Common myeloid progenitor, CD34-positive (primary cell): ENCODE results near the gene MMRN2.
A peak's percentile ranks its signal among the peaks of the same experiment; 100 is the strongest.

Experiments used
- CTCF ChIA-PET: fragments of 350-600 bp; sonication (Branson Sonifier 250); formaldehyde crosslinking; loops from one replicate; lab custom pipeline; 2021; ENCODE audit warnings: antibody characterized with exemption; lab: Charles Lee
- POLR2A ChIA-PET: fragments of 350-600 bp; sonication (Branson Sonifier 250); formaldehyde crosslinking; loops from one replicate; lab custom pipeline; 2021; ENCODE audit warnings: antibody characterized with exemption; lab: Charles Lee
- DNase-seq, 3 donors: peaks; one replicate each; pipeline versions ENCODE4 v3.0.0 to v3.0.0-alpha.2; 2013
- H3K27ac ChIP-seq, 2 experiments: 1 replicate in 1 of 2; 2 replicates in 1 of 2; pipeline ENCODE4 v1.7.0; 2013; ENCODE audit warnings: inconsistent platforms in 2 of 2, low read length in 2 of 2, mild to moderate bottlenecking in 2 of 2, low read depth in 1 of 2, moderate library complexity in 1 of 2; ENCODE audit not compliant: severe bottlenecking in 2 of 2, insufficient read depth in 1 of 2, poor library complexity in 1 of 2
- H3K27me3 ChIP-seq, 5 experiments: replicated peaks in 2 of 5; 1 replicate in 3 of 5; 2 replicates in 2 of 5; pipeline versions ENCODE4 v1.6.1 to v1.7.0; 2013; ENCODE audit warnings: low read length in 4 of 5, mild to moderate bottlenecking in 2 of 5, moderate library complexity in 2 of 5, inconsistent platforms in 1 of 5; ENCODE audit not compliant: insufficient read depth in 5 of 5, control insufficient read depth in 4 of 5
- H3K36me3 ChIP-seq, 4 experiments: 1 replicate in 2 of 4; 2 replicates in 2 of 4; pipeline versions ENCODE4 v1.6.1 to v1.7.0; 2013; ENCODE audit warnings: low read length in 3 of 4, control low read depth in 1 of 4, mild to moderate bottlenecking in 1 of 4; ENCODE audit not compliant: control insufficient read depth in 4 of 4, insufficient read depth in 4 of 4
- H3K4me1 ChIP-seq, 4 experiments: 1 replicate in 3 of 4; 2 replicates in 1 of 4; pipeline versions ENCODE4 v1.6.1 to v1.7.1; 2013; ENCODE audit warnings: low read length in 3 of 4, mild to moderate bottlenecking in 3 of 4, control low read depth in 1 of 4, inconsistent platforms in 1 of 4, moderate library complexity in 1 of 4; ENCODE audit not compliant: control insufficient read depth in 4 of 4, insufficient read depth in 4 of 4; ENCODE audit errors: control extremely low read depth in 1 of 4
- H3K4me3 ChIP-seq, 7 experiments: 1 replicate in 4 of 7; 2 replicates in 3 of 7; pipeline versions ENCODE4 v1.5.1 to v1.7.0; 2013; ENCODE audit warnings: mild to moderate bottlenecking in 7 of 7, low read length in 6 of 7, moderate library complexity in 6 of 7, inconsistent platforms in 2 of 7, low read depth in 2 of 7, control low read depth in 1 of 7; ENCODE audit not compliant: insufficient read depth in 4 of 7, control insufficient read depth in 1 of 7; ENCODE audit errors: extremely low read depth in 1 of 7
- H3K9me3 ChIP-seq, 5 experiments: 1 replicate in 4 of 5; 2 replicates in 1 of 5; pipeline versions ENCODE4 v1.6.1 to v1.7.1; 2013; ENCODE audit warnings: low read length in 4 of 5, mild to moderate bottlenecking in 2 of 5, inconsistent platforms in 1 of 5, low read depth in 1 of 5, moderate library complexity in 1 of 5; ENCODE audit not compliant: control insufficient read depth in 4 of 5, insufficient read depth in 2 of 5; ENCODE audit errors: control extremely low read depth in 1 of 5
- WGBS: methylation state at CpG from one replicate; pipeline ENCODE4 v1.1.5; 2013; ENCODE audit not compliant: insufficient coverage; 5-methylcytosine and 5-hydroxymethylcytosine counted together

Gene MMRN2

DNA sequence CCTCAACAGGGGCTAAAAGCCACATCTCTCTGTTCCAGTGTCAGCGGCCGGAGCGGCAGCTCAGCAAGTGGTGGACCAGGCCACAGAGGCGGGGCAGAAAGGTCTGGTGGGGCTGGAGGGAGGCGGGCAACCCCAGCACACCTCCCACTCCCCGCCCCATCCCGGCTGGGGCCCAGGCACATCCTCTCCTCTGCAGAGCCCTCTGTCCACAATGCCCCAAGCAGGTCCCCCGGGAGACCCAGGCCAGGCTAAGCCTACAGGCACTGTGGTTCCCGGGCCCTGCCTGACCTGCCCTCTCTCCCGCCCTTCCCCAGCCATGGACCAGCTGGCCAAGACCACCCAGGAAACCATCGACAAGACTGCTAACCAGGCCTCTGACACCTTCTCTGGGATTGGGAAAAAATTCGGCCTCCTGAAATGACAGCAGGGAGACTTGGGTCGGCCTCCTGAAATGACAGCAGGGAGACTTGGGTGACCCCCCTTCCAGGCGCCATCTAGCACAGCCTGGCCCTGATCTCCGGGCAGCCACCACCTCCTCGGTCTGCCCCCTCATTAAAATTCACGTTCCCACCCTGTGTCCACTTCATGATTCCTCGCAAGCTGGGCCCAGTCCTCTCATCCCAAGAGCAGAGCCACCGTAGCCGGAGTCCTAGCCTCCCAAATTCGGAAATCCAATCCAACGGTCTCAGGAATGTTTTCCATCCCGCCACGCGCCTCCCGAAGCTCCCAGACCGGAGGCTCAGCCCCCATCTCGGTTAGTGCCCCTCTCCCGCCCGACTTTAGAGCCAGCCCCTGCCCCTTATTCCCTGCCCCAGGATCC lies 13.0 kb upstream of the MMRN2 start:
- Histone ChIP-seq H3K27ac (peak overlapping the region in 1 of 2 experiments; percentile 34), H3K4me1 (peaks cover 0 to 50% (median 36%) of the 10 kb centered on the region in 4 experiments), H3K27me3 (peaks cover 0 to 45% (median 25%) of the 10 kb centered on the region in 5 experiments), H3K9me3 (no peaks in the 10 kb centered on the region), H3K36me3 (no peaks in the 10 kb centered on the region), H3K4me3 (peak overlapping the region; percentile 30 to 82 (median 56))
- CTCF ChIA-PET, result interaction anchor here (1.2 to 2.1 kb wide), 6 partner anchors 10 to 125 kb away, joined by 3 to 9 read pairs (median 6); partner anchors contain the start of genes MMRN2 and SHLD2
- peak in 1 of 3 donors; percentile 37 for DNase-seq
- 22% methylated on average over 23 of the region's 30 CpGs for WGBS
- POLR2A ChIA-PET, result no interaction called here

GRCh38 chr10:86969421-86970041 lies 12.1 kb upstream of the MMRN2 start:
- no peaks in the 10 kb centered on the region for H3K9me3 ChIP-seq
- no peak for DNase-seq
- CTCF ChIA-PET, result interaction anchor here (1.2 to 2.1 kb wide), 5 partner anchors 9 to 32 kb away, joined by 3 to 9 read pairs (median 7); partner anchors contain the start of gene MMRN2
- 86% methylated on average over 6 of the region's 8 CpGs for WGBS
- H3K4me3 ChIP-seq, result no peak overlapping the region
- H3K4me1 ChIP-seq, result peaks cover 0 to 50% (median 36%) of the 10 kb centered on the region in 4 experiments
- no peaks in the 10 kb centered on the region for H3K36me3 ChIP-seq
- POLR2A ChIA-PET, result no interaction called here
- peaks cover 0 to 45% (median 25%) of the 10 kb centered on the region in 5 experiments for H3K27me3 ChIP-seq
- H3K27ac ChIP-seq, result no peak overlapping the region

- POLR2A ChIA-PET, result no interaction called here
Measured at GRCh38 chr10:86968994-86969355, 11.6 kb upstream of the MMRN2 start.

DNA sequence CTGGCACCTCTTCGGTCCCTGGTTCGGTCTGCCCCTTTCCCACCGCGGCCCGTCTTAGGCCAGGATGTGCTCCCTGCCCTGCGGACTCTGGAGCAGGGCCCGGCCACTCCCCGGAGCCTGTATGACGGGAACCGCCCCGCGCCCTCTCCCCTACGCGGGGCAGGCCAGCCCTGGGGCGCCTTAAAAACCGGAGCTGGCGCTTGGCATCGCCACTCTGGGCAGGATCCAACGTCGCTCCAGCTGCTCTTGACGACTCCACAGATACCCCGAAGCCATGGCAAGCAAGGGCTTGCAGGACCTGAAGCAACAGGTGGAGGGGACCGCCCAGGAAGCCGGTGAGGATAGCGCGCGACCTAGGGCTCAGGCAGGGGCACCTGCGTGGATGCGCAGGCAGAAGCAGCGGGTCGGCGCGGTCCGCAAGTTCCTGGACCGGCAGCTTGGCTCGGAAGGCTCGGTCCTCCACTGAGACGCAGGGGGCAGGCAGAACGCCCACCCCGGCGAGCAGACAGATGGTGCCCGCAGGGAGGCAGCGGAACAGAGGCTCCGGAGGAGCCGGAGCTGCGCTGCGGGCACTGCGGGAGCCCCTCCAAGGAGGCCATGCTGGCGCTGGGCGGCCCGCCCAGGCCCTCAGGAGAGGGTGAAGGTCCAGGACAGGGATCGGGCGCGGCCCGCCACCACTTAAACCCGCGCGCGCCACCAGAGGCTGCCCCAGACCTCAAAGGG lies 11.0 kb upstream of the MMRN2 start, which contains the start of gene ADIRF:
ADIRF (plus strand) TSS at position 212 of the 723 bp plus-strand sequence; CDS start at position 275, 63 bp downstream.
- WGBS, result 9% methylated on average over 57 of the region's 59 CpGs
- peaks cover 0 to 50% (median 36%) of the 10 kb centered on the region in 4 experiments for H3K4me1 ChIP-seq
- H3K27ac ChIP-seq, result no peak within 1 kb of the TSS

More at GRCh38 chr10:86968994-86969355, 11.6 kb upstream of the MMRN2 start:
- CTCF ChIA-PET, result interaction anchor here (0.8 to 2.1 kb wide), 6 partner anchors 8 to 31 kb away, joined by 3 to 9 read pairs (median 6); partner anchors contain the start of gene MMRN2
- peak overlapping the region in 3 of 7 experiments; percentile 43 to 63 (median 63) for H3K4me3 ChIP-seq
- no peaks in the 10 kb centered on the region for H3K9me3 ChIP-seq
- no peaks in the 10 kb centered on the region for H3K36me3 ChIP-seq
- H3K27me3 ChIP-seq, result peaks cover 0 to 45% (median 25%) of the 10 kb centered on the region in 5 experiments
- no peak overlapping the region for H3K27ac ChIP-seq
- H3K4me1 ChIP-seq, result peaks cover 0 to 50% (median 36%) of the 10 kb centered on the region in 4 experiments
- DNase-seq, result no peak
- WGBS, result 66% methylated on average over 8 of the region's 9 CpGs

DNA sequence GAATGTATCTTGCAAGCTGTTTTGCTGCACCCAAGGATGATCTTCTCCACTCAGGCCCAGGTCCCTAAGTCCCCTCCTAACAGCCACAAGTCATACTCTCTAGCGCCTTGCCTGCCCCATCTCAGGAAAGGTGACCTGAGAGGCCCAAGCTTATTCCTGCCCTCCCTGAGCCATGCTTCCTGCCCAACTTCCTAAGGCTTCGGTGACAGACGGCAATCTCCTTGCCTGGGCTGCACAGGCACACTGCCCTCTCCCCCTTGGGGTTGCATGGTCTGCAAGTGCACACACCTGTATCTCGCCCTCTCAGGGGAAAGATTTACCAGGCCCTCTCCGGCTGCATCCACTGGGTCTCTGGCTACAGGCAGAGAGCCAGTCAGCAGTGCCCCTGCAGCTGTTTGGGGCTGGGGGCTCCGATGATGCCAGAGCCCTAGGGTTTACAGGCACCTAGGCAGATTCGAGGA lies 10.1 kb upstream of the MMRN2 start:
- 75% methylated on average over 7 of the region's 7 CpGs for WGBS
- H3K27ac ChIP-seq, result no peak overlapping the region
- peaks cover 0 to 45% (median 25%) of the 10 kb centered on the region in 5 experiments for H3K27me3 ChIP-seq
- peaks cover 0 to 52% (median 39%) of the 10 kb centered on the region in 4 experiments for H3K4me1 ChIP-seq
- H3K4me3 ChIP-seq, result no peak overlapping the region
- POLR2A ChIA-PET, result no interaction called here
- no peaks in the 10 kb centered on the region for H3K36me3 ChIP-seq
- DNase-seq, result no peak
- CTCF ChIA-PET, result interaction anchor here (0.6 to 2.4 kb wide), 5 partner anchors 21 to 474 kb away, joined by 3 to 11 read pairs (median 4); no protein-coding TSS in a partner anchor
- no peaks in the 10 kb centered on the region for H3K9me3 ChIP-seq

More for the DNA sequence above, 11.0 kb upstream of the MMRN2 start, which contains the start of gene ADIRF:
- H3K27me3 ChIP-seq, result peaks cover 0 to 45% (median 25%) of the 10 kb centered on the region in 5 experiments
- H3K36me3 ChIP-seq, result no peaks in the 10 kb centered on the region
- peak within 1 kb of the TSS in 4 of 7 experiments; percentile 35 to 63 (median 53) for H3K4me3 ChIP-seq
- ChIA-PET CTCF (interaction anchor here (0.6 to 2.4 kb wide), 7 partner anchors 20 to 77 kb away, joined by 3 to 11 read pairs (median 4); no protein-coding TSS in a partner anchor), POLR2A (no interaction called here)
- H3K9me3 ChIP-seq, result no peaks in the 10 kb centered on the region
- peak in 2 of 3 donors; percentile 23 to 47 for DNase-seq

GRCh38 chr10:86965986-86966654 lies 8.7 kb upstream of the MMRN2 start:
- no peak for DNase-seq
- CTCF ChIA-PET, result interaction anchor here (0.7 to 2.4 kb wide), 8 partner anchors 8 to 264 kb away, joined by 3 to 11 read pairs (median 4); partner anchors contain the start of gene SNCG
- peak overlapping the region in 2 of 7 experiments; percentile 6 to 41 for H3K4me3 ChIP-seq
- POLR2A ChIA-PET, result interaction anchor here (0.6 kb wide), 1 partner anchor 238 kb away, joined by 3 read pairs; no protein-coding TSS in a partner anchor
- H3K27ac ChIP-seq, result no peak overlapping the region
- H3K4me1 ChIP-seq, result peaks cover 0 to 45% (median 33%) of the 10 kb centered on the region in 4 experiments
- peaks cover 0 to 42% (median 25%) of the 10 kb centered on the region in 5 experiments for H3K27me3 ChIP-seq
- H3K9me3 ChIP-seq, result no peaks in the 10 kb centered on the region
- no peaks in the 10 kb centered on the region for H3K36me3 ChIP-seq
- WGBS, result 56% methylated on average over 4 of the region's 11 CpGs
